NCI-H2227 treated with DMSO at 0.1 percent for 48 hours (cell line): ENCODE measurements around the gene SLC38A10.

Experiments used
- DNase-seq: peaks from one replicate; lab custom pipeline; 2025; lab: John Stamatoyannopoulos, UW

SLC38A10 gene

GRCh38 chr17:81277946-81278693 lies 17.0 kb downstream of the SLC38A10 start:
- no peak for DNase-seq

GRCh38 chr17:81277421-81277820 lies 17.7 kb downstream of the SLC38A10 start:
- no peak for DNase-seq

GRCh38 chr17:81276781-81277180 lies 18.3 kb downstream of the SLC38A10 start:
- no peak for DNase-seq

- DNase-seq, result no peak
These were observed 20.6 kb downstream of the SLC38A10 start for GRCh38 chr17:81274471-81274855.

GRCh38 chr17:81273698-81274470 lies 21.2 kb downstream of the SLC38A10 start:
- DNase-seq, result no peak

GRCh38 chr17:81272616-81273015 lies 22.5 kb downstream of the SLC38A10 start:
- no peak for DNase-seq

- DNase-seq, result no peak
These were observed 23.9 kb downstream of the SLC38A10 start for GRCh38 chr17:81271226-81271625.

GRCh38 chr17:81270279-81270678 lies 24.8 kb downstream of the SLC38A10 start:
- no peak for DNase-seq

- no peak for DNase-seq
These were observed 27.6 kb downstream of the SLC38A10 start for GRCh38 chr17:81267390-81268067.

- DNase-seq, result no peak
These were observed 29.5 kb downstream of the SLC38A10 start for GRCh38 chr17:81265576-81265975.

- no peak for DNase-seq
These were observed 30.5 kb downstream of the SLC38A10 start for GRCh38 chr17:81264640-81265039.

GRCh38 chr17:81263371-81264181 lies 31.5 kb downstream of the SLC38A10 start:
- no peak for DNase-seq

- no peak for DNase-seq
These were observed 33.3 kb downstream of the SLC38A10 start for GRCh38 chr17:81261582-81262336.

GRCh38 chr17:81261096-81261495 lies 34.0 kb downstream of the SLC38A10 start:
- DNase-seq, result no peak

GRCh38 chr17:81260641-81261040 lies 34.5 kb downstream of the SLC38A10 start:
- no peak for DNase-seq

GRCh38 chr17:81260171-81260570 lies 34.9 kb downstream of the SLC38A10 start:
- no peak for DNase-seq

GRCh38 chr17:81259058-81259605 lies 36.0 kb downstream of the SLC38A10 start:
- DNase-seq, result no peak

- no peak for DNase-seq
These were observed 36.8 kb downstream of the SLC38A10 start for GRCh38 chr17:81258292-81258691.

- no peak for DNase-seq
These were observed 37.6 kb downstream of the SLC38A10 start for GRCh38 chr17:81257533-81257932.

- DNase-seq, result no peak
These were observed 38.5 kb downstream of the SLC38A10 start for GRCh38 chr17:81256616-81257015.
